ENCODE data around the gene SLC31A1. TPM values are rescaled to one million over a fixed set of nuclear protein-coding genes. Genes with fewer than 3 reads are reported as not detected.

Gene SLC31A1
- total and polyA plus RNA-seq, 2 experiments from 2014 or later: 15.0 to 32.1 TPM

- Histone ChIP-seq H3K4me1 (ENCODE audit: insufficient read depth) (no peaks in the 10 kb centered on the region), H3K4me2 (no peak overlapping the region), H3K4me3 (no peak overlapping the region), H3K27ac (ENCODE audit: low read depth) (no peak overlapping the region), H3F3A (replicated peaks; ENCODE audit: low read depth) (no peaks in the 10 kb centered on the region), H4K20me1 (replicated peaks; ENCODE audit: insufficient read depth) (no peaks in the 10 kb centered on the region; the same call in 1 of the 2 replicates), H3K36me3 (ENCODE audit: insufficient read depth) (peaks cover 23% of the 10 kb centered on the region), H3K27me3 (ENCODE audit: insufficient read depth) (no peaks in the 10 kb centered on the region), H3K79me2 (replicated peaks; ENCODE audit: insufficient read depth) (no peaks in the 10 kb centered on the region), H2AFZ (no peak overlapping the region), H3K9me2 (ENCODE audit: insufficient read depth) (no peaks in the 10 kb centered on the region)
- no peaks in the 10 kb centered on the region; the same call in 2 of the 3 replicates for H3K9me3 Mint-ChIP-seq
- no peak for DNase-seq (ENCODE audit: low spot score)
- peaks cover 37% of the 10 kb centered on the region for H3K36me3 Mint-ChIP-seq (ENCODE audit: low read depth)
- no peaks in the 10 kb centered on the region for H3K4me1 Mint-ChIP-seq
- TF ChIP-seq NANOG (IDR thresholded peaks at IDR 0.05; ENCODE audit: borderline replicate concordance) (no peak), ETS1 (IDR thresholded peaks at IDR 0.05) (no peak), EZH2 (IDR thresholded peaks at IDR 0.05; ENCODE audit: low read depth, unreplicated experiment) (no peak), ZNF331 (CRISPR knock-in tag; IDR thresholded peaks at IDR 0.05; ENCODE audit: low read depth) (no peak), ZNF114 (CRISPR knock-in tag; IDR thresholded peaks at IDR 0.05) (no peak), CREB1 (CRISPR knock-in tag; IDR thresholded peaks at IDR 0.05; ENCODE audit: low read depth) (no peak), EZH2phosphoT487 (IDR thresholded peaks at IDR 0.05; ENCODE audit: unreplicated experiment) (no peak), JUNB (IDR thresholded peaks at IDR 0.05; ENCODE audit: unreplicated experiment) (no peak), POLR2AphosphoS5 (IDR thresholded peaks at IDR 0.05; ENCODE audit: low read depth) (no peak), STAT1 (IDR thresholded peaks at IDR 0.05; ENCODE audit: unreplicated experiment) (no peak)
- TF ChIP-seq, protein P1, sequence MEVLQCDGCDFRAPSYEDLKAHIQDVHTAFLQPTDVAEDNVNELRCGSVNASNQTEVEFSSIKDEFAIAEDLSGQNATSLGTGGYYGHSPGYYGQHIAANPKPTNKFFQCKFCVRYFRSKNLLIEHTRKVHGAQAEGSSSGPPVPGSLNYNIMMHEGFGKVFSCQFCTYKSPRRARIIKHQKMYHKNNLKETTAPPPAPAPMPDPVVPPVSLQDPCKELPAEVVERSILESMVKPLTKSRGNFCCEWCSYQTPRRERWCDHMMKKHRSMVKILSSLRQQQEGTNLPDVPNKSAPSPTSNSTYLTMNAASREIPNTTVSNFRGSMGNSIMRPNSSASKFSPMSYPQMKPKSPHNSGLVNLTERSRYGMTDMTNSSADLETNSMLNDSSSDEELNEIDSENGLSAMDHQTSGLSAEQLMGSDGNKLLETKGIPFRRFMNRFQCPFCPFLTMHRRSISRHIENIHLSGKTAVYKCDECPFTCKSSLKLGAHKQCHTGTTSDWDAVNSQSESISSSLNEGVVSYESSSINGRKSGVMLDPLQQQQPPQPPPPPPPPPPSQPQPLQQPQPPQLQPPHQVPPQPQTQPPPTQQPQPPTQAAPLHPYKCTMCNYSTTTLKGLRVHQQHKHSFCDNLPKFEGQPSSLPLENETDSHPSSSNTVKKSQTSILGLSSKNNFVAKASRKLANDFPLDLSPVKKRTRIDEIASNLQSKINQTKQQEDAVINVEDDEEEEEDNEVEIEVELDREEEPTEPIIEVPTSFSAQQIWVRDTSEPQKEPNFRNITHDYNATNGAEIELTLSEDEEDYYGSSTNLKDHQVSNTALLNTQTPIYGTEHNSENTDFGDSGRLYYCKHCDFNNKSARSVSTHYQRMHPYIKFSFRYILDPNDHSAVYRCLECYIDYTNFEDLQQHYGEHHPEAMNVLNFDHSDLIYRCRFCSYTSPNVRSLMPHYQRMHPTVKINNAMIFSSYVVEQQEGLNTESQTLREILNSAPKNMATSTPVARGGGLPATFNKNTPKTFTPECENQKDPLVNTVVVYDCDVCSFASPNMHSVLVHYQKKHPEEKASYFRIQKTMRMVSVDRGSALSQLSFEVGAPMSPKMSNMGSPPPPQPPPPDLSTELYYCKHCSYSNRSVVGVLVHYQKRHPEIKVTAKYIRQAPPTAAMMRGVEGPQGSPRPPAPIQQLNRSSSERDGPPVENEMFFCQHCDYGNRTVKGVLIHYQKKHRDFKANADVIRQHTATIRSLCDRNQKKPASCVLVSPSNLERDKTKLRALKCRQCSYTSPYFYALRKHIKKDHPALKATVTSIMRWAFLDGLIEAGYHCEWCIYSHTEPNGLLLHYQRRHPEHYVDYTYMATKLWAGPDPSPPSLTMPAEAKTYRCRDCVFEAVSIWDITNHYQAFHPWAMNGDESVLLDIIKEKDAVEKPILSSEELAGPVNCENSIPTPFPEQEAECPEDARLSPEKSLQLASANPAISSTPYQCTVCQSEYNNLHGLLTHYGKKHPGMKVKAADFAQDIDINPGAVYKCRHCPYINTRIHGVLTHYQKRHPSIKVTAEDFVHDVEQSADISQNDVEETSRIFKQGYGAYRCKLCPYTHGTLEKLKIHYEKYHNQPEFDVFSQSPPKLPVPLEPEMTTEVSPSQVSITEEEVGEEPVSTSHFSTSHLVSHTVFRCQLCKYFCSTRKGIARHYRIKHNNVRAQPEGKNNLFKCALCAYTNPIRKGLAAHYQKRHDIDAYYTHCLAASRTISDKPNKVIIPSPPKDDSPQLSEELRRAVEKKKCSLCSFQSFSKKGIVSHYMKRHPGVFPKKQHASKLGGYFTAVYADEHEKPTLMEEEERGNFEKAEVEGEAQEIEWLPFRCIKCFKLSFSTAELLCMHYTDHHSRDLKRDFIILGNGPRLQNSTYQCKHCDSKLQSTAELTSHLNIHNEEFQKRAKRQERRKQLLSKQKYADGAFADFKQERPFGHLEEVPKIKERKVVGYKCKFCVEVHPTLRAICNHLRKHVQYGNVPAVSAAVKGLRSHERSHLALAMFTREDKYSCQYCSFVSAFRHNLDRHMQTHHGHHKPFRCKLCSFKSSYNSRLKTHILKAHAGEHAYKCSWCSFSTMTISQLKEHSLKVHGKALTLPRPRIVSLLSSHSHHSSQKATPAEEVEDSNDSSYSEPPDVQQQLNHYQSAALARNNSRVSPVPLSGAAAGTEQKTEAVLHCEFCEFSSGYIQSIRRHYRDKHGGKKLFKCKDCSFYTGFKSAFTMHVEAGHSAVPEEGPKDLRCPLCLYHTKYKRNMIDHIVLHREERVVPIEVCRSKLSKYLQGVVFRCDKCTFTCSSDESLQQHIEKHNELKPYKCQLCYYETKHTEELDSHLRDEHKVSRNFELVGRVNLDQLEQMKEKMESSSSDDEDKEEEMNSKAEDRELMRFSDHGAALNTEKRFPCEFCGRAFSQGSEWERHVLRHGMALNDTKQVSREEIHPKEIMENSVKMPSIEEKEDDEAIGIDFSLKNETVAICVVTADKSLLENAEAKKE (CRISPR knock-in tag; IDR thresholded peaks at IDR 0.05): no peak
- TF ChIP-seq, protein P2, sequence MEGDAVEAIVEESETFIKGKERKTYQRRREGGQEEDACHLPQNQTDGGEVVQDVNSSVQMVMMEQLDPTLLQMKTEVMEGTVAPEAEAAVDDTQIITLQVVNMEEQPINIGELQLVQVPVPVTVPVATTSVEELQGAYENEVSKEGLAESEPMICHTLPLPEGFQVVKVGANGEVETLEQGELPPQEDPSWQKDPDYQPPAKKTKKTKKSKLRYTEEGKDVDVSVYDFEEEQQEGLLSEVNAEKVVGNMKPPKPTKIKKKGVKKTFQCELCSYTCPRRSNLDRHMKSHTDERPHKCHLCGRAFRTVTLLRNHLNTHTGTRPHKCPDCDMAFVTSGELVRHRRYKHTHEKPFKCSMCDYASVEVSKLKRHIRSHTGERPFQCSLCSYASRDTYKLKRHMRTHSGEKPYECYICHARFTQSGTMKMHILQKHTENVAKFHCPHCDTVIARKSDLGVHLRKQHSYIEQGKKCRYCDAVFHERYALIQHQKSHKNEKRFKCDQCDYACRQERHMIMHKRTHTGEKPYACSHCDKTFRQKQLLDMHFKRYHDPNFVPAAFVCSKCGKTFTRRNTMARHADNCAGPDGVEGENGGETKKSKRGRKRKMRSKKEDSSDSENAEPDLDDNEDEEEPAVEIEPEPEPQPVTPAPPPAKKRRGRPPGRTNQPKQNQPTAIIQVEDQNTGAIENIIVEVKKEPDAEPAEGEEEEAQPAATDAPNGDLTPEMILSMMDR (conservative IDR thresholded peaks at IDR 0.05; ENCODE audit: low read depth in 2 of 2): no peak
- TF ChIP-seq, protein P3, sequence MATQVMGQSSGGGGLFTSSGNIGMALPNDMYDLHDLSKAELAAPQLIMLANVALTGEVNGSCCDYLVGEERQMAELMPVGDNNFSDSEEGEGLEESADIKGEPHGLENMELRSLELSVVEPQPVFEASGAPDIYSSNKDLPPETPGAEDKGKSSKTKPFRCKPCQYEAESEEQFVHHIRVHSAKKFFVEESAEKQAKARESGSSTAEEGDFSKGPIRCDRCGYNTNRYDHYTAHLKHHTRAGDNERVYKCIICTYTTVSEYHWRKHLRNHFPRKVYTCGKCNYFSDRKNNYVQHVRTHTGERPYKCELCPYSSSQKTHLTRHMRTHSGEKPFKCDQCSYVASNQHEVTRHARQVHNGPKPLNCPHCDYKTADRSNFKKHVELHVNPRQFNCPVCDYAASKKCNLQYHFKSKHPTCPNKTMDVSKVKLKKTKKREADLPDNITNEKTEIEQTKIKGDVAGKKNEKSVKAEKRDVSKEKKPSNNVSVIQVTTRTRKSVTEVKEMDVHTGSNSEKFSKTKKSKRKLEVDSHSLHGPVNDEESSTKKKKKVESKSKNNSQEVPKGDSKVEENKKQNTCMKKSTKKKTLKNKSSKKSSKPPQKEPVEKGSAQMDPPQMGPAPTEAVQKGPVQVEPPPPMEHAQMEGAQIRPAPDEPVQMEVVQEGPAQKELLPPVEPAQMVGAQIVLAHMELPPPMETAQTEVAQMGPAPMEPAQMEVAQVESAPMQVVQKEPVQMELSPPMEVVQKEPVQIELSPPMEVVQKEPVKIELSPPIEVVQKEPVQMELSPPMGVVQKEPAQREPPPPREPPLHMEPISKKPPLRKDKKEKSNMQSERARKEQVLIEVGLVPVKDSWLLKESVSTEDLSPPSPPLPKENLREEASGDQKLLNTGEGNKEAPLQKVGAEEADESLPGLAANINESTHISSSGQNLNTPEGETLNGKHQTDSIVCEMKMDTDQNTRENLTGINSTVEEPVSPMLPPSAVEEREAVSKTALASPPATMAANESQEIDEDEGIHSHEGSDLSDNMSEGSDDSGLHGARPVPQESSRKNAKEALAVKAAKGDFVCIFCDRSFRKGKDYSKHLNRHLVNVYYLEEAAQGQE (IDR thresholded peaks at IDR 0.05; ENCODE audit: unreplicated experiment): no peak
- H3K4me3 Mint-ChIP-seq: no peak overlapping the region
- no peak overlapping the region for H3K27ac Mint-ChIP-seq
- no peaks in the 10 kb centered on the region for H3K27me3 Mint-ChIP-seq (ENCODE audit: insufficient read depth, low read depth, poor library complexity)
- ATAC-seq: no peak
Measured at GRCh38 chr9:113179839-113180238, 41.5 kb upstream of the SLC31A1 start.

Data from GM23338 (cell line).